Neuron (in vitro differentiated cells): ENCODE data around the gene WIPF1.

ENCODE experiments used
- H2AFZ ChIP-seq: one replicate; pipeline ENCODE4 v1.6.1; 2013; ENCODE audit warnings: low read depth, mild to moderate bottlenecking, inconsistent platforms, low read length, moderate library complexity
- H3K27me3 ChIP-seq: one replicate; pipeline ENCODE4 v1.6.1; 2013; ENCODE audit warnings: low read length; ENCODE audit not compliant: insufficient read depth
- H3K36me3 ChIP-seq: one replicate; pipeline ENCODE4 v1.6.1; 2013; ENCODE audit warnings: low read length; ENCODE audit not compliant: insufficient read depth
- H3K4me1 ChIP-seq: one replicate; pipeline ENCODE4 v1.6.1; 2013; ENCODE audit warnings: low read length; ENCODE audit not compliant: insufficient read depth
- H3K4me3 ChIP-seq: 2 replicates; pipeline ENCODE4 v1.5.1; 2013; ENCODE audit warnings: mild to moderate bottlenecking, low read length, moderate library complexity
- H3K9me3 ChIP-seq: one replicate; pipeline ENCODE4 v1.6.1; 2013; ENCODE audit warnings: low read length

The WIPF1 gene

DNA sequence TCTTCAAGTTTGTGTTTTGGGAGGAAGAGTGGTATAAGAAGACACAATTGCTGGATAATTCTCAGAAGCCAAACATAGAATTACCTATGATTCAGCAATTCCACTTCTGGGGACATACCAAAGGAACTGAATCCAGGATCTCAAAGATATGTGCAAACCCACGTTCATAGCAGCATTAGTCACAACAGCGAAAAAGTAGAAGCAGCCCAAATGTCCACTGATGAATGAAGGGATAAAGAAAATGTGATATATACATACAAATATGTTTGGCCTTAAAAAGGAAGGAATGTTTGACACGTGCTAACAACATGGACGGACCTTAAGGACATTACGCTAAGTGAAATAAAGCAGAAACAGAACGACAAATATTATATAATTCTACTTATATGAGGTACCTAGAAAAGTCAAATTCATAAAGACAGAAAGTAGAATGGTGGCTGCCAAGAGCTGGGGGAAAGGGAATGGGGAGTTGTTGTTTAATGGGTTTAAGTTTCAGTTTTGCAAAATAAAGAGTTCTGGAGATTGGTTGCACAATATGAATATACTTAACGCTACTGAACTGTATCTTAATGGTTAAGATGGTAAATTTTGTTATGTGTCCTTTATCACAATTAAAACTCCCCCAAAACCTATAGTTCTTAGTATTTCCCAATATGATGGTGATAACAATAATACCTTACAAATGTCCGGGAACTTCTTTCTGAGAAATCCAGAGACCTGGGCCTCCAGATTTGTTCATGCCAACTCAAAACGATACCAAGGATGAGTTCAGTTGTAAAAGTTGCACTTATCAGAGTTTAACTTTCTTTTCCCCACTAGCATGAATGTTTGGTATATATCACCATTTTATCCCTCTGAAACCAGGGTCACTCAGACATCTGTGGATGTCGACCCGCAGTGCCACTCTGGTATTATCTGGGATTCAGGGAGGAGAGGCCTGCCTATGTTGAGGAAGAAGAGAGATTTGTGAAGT, 33.7 kb upstream of the WIPF1 start:
- Histone ChIP-seq H3K4me3 (no peak overlapping the region), H2AFZ (no peak overlapping the region), H3K4me1 (no peaks in the 10 kb centered on the region), H3K9me3 (no peaks in the 10 kb centered on the region), H3K36me3 (no peaks in the 10 kb centered on the region), H3K27me3 (no peaks in the 10 kb centered on the region)

GRCh38 chr2:174630107-174630506, 32.5 kb upstream of the WIPF1 start:
- Histone ChIP-seq H3K4me3 (no peak overlapping the region), H3K27me3 (no peaks in the 10 kb centered on the region), H3K4me1 (no peaks in the 10 kb centered on the region), H3K36me3 (no peaks in the 10 kb centered on the region), H3K9me3 (no peaks in the 10 kb centered on the region), H2AFZ (no peak overlapping the region)

DNA sequence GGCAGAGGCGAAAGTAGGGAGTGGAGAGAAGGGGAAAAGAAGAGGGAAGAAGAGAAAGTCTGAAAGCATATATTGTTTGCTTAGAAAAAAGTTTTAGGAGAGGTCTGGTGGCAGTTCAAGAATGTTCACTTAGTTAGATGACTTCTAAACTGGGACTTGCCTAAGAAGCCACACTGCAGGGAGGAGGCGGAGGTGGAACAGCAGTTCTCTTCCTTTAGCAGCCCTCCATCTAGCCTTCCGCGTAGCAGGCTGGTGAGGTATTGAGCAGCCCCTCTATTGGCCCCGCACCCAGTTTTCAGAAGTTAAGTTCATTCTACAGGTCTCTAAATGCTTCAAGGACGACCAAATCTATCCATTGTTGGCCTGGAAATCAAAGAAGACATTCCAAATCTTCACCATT, 31.9 kb upstream of the WIPF1 start:
- H3K36me3 ChIP-seq, result no peaks in the 10 kb centered on the region
- no peaks in the 10 kb centered on the region for H3K9me3 ChIP-seq
- H3K4me1 ChIP-seq, result no peaks in the 10 kb centered on the region
- no peak overlapping the region for H2AFZ ChIP-seq
- no peaks in the 10 kb centered on the region for H3K27me3 ChIP-seq
- no peak overlapping the region for H3K4me3 ChIP-seq

DNA sequence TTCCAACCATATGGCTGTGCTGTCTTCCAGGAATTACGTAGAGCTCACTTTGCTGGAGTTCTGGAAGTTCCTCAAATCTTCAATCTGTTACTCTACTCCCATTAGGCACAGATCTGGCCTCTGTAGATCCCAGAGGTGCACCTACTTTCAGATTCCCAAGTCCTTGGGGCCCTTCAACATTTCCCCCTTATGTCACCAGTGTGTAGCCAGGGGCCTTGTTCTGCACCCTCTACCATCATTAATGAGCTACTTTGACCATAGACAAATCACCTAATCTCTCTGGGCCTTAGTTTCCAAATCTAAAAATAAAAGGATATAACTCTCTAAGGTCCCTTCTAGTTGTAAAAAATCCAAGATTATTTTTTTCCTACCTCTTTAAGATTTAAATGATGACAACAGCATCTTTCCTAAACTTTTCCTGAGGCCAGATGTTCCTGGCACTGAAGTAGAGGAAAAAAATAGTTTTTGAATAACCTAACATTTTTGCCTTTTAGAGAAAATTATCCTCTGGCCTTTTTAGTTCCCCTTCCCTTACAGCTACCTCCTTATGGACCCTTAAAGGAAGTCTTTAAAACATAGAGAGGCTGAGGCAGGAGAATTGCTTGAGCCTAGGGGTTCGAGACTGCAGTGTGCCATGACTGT, 31.0 kb upstream of the WIPF1 start:
- Histone ChIP-seq H3K27me3 (no peaks in the 10 kb centered on the region), H3K9me3 (no peaks in the 10 kb centered on the region), H3K36me3 (no peaks in the 10 kb centered on the region), H3K4me3 (no peak overlapping the region), H2AFZ (no peak overlapping the region), H3K4me1 (no peaks in the 10 kb centered on the region)

GRCh38 chr2:174627216-174627615, 29.6 kb upstream of the WIPF1 start:
- Histone ChIP-seq H3K4me1 (no peaks in the 10 kb centered on the region), H2AFZ (no peak overlapping the region), H3K36me3 (no peaks in the 10 kb centered on the region), H3K9me3 (no peaks in the 10 kb centered on the region), H3K4me3 (no peak overlapping the region), H3K27me3 (no peaks in the 10 kb centered on the region)

DNA sequence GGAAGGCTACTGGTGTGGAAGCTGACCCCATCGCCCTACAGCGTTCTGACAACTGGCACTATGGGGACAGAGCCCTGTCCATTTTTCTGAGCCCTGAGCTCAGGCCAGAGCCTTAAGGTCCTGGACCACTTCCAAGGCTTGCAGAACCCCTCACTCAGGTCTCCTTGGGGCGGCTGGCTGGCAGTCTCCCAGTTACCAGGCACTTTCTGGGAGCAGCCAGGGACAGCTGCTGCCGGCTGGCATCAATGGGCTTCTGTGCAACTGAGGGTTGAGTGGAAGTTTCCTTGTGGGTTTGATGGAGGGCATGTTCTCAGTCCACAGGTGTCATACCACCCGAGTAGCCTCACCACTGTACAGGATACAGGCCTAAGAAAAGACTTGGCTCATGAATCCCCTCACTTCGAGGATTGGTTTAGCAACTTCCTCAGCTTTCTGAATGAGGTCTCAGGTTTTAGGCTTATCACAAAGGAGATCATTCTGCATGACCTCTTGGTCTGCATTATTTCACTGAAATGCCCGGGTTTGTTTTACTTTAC, 27.4 kb upstream of the WIPF1 start:
- no peaks in the 10 kb centered on the region for H3K9me3 ChIP-seq
- H3K4me1 ChIP-seq, result no peaks in the 10 kb centered on the region
- no peak overlapping the region for H3K4me3 ChIP-seq
- H2AFZ ChIP-seq, result no peak overlapping the region
- H3K27me3 ChIP-seq, result no peaks in the 10 kb centered on the region
- no peaks in the 10 kb centered on the region for H3K36me3 ChIP-seq

DNA sequence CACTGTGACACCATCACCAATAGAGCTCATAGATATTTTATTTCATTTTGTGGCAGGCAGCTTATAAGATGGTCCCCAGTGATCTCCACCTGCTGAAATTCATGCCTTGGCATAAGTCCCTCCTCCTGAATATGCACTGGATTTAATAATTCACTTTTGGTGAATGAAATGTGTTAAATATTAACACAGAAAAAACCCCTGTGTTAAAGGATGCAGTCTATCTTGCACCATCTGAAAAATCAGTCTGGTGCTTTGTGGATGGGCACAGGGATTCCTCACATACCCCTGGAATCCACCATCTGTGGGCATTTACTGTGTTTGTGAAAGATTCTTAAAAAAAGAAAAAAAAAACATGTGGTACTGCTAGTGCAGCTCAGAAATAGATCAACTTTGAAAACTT, 26.1 kb upstream of the WIPF1 start:
- no peak overlapping the region for H3K4me3 ChIP-seq
- no peaks in the 10 kb centered on the region for H3K4me1 ChIP-seq
- H2AFZ ChIP-seq, result no peak overlapping the region
- H3K9me3 ChIP-seq, result no peaks in the 10 kb centered on the region
- no peaks in the 10 kb centered on the region for H3K36me3 ChIP-seq
- H3K27me3 ChIP-seq, result no peaks in the 10 kb centered on the region

DNA sequence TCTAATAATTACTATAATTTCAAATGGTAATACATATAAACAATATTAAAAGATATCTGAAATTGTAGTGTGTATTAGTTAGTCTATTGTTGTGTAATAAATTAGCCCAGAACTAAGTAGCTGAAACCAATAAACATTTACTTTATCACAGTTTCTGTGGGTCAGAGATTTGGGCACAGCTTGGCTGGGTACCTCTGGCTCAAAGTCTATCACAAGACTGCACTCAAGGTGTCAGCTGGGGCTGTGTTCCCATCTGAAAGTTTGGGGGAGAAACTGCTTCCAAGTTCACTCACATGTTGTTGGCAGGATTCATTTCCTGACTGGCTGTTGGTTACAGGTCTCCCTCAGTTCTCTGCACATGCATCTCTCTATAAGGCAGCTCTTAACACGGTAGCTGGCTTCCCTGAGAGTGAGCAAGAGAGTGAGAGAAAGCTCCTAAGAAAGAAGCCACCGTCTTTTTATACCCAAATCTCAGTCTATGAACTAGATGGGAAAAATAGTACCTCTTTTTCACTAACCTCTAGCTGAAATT, 25.6 kb upstream of the WIPF1 start:
- no peak overlapping the region for H3K4me3 ChIP-seq
- no peaks in the 10 kb centered on the region for H3K36me3 ChIP-seq
- no peaks in the 10 kb centered on the region for H3K4me1 ChIP-seq
- H2AFZ ChIP-seq, result no peak overlapping the region
- no peaks in the 10 kb centered on the region for H3K27me3 ChIP-seq
- H3K9me3 ChIP-seq, result no peaks in the 10 kb centered on the region

GRCh38 chr2:174621323-174621722, 23.7 kb upstream of the WIPF1 start:
- Histone ChIP-seq H3K36me3 (no peaks in the 10 kb centered on the region), H3K27me3 (no peaks in the 10 kb centered on the region), H3K4me3 (no peak overlapping the region), H3K9me3 (no peaks in the 10 kb centered on the region), H2AFZ (no peak overlapping the region), H3K4me1 (no peaks in the 10 kb centered on the region)

- no peaks in the 10 kb centered on the region for H3K9me3 ChIP-seq
- no peaks in the 10 kb centered on the region for H3K36me3 ChIP-seq
- H2AFZ ChIP-seq, result no peak overlapping the region
- no peaks in the 10 kb centered on the region for H3K27me3 ChIP-seq
- no peak overlapping the region for H3K4me3 ChIP-seq
- no peaks in the 10 kb centered on the region for H3K4me1 ChIP-seq
These were observed 20.6 kb upstream of the WIPF1 start for GRCh38 chr2:174618179-174618578.

DNA sequence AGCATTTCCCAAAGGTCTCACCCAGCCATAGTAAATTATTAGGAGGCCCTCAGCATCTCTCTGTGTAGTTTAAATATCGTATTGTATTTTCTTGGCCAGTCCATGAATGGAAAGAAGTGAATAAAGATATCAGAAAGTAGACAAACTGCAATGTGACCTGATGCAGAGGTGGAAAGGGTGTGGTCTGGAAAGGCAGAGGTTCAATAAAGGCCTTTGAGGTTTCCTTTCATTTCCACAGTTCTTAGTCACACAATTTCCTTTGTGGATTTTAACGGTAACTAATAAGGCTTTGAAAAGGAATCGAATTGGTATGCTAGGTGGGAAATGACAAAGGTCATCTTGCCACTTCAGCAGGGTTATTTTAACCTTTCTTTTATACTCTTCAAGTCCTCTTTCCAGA, 20.1 kb upstream of the WIPF1 start:
- Histone ChIP-seq H3K9me3 (no peaks in the 10 kb centered on the region), H3K36me3 (no peaks in the 10 kb centered on the region), H3K4me1 (no peaks in the 10 kb centered on the region), H2AFZ (no peak overlapping the region), H3K27me3 (no peaks in the 10 kb centered on the region), H3K4me3 (no peak overlapping the region)

- H3K4me1 ChIP-seq, result no peaks in the 10 kb centered on the region
- no peak overlapping the region for H2AFZ ChIP-seq
- H3K9me3 ChIP-seq, result no peaks in the 10 kb centered on the region
- H3K36me3 ChIP-seq, result no peaks in the 10 kb centered on the region
- no peaks in the 10 kb centered on the region for H3K27me3 ChIP-seq
- no peak overlapping the region for H3K4me3 ChIP-seq
These were observed 19.5 kb upstream of the WIPF1 start for GRCh38 chr2:174617120-174617519.

DNA sequence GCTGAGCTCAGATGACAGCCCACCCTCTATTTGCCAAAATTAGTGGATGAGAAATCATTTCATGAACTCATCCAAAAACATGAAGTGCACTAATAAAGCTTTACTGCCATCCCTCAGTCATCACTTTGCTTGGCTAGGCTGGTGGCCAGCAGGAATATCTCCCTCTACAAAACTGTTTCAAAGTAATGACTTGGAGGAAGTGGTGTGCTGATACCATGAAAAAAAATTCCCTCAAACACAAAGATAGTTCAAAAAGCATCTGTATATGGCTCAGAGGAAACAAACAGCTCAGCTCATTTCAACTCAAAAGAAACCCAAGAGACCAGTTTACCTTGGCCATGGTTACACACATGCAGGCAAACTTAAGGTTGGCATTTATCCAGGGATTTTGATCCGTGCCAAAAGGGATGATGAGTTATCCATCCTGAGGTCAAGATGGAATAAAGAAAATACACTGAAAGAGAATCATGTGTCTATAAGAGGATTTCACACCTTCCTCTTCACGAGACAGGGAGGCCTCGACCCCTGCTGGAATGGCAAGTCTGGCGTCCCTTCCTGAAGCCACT, 18.4 kb upstream of the WIPF1 start:
- no peaks in the 10 kb centered on the region for H3K27me3 ChIP-seq
- no peak overlapping the region for H2AFZ ChIP-seq
- no peaks in the 10 kb centered on the region for H3K9me3 ChIP-seq
- H3K36me3 ChIP-seq, result no peaks in the 10 kb centered on the region
- H3K4me3 ChIP-seq, result no peak overlapping the region
- no peaks in the 10 kb centered on the region for H3K4me1 ChIP-seq
